H9 (cell line): ENCODE measurements around the gene RAB39B. TPM values are rescaled to one million over a fixed set of nuclear protein-coding genes. Genes with fewer than 3 reads are reported as not detected.
"Not testable (repeated sequence)": the region's sequence is repeated elsewhere in the genome, so short reads cannot be mapped to it uniquely, and the experiment has no call there.

Experiments used
- DNase-seq: peaks from one replicate; pipeline ENCODE4 v3.0.0-alpha.2; 2017
- H2AFZ ChIP-seq: one replicate; pipeline ENCODE4 v1.6.1; 2013; ENCODE audit warnings: mild to moderate bottlenecking, low read length, control low read depth, moderate library complexity
- H2AK5ac ChIP-seq: 2 replicates; pipeline ENCODE4 v1.6.1; 2013; ENCODE audit warnings: low read length, control low read depth, mixed read lengths; ENCODE audit not compliant: insufficient read length
- H2BK120ac ChIP-seq: one replicate; pipeline ENCODE4 v1.6.1; 2013; ENCODE audit warnings: low read depth, mild to moderate bottlenecking, low read length, control low read depth, inconsistent platforms; ENCODE audit not compliant: poor library complexity, severe bottlenecking
- H2BK12ac ChIP-seq: 2 replicates; pipeline ENCODE4 v1.6.1; 2013; ENCODE audit warnings: low read length, control low read depth, mixed read lengths, low read depth; ENCODE audit not compliant: insufficient read length
- H2BK15ac ChIP-seq: 2 replicates; pipeline ENCODE4 v1.6.1; 2013; ENCODE audit warnings: low read depth, low read length, control low read depth
- H2BK20ac ChIP-seq: one replicate; pipeline ENCODE4 v1.6.1; 2013; ENCODE audit warnings: low read depth, mild to moderate bottlenecking, low read length, control low read depth, inconsistent platforms; ENCODE audit not compliant: poor library complexity, severe bottlenecking
- H2BK5ac ChIP-seq: 2 replicates; pipeline ENCODE4 v1.6.1; 2013; ENCODE audit warnings: low read length, control low read depth, mixed read lengths; ENCODE audit not compliant: insufficient read length
- H3K14ac ChIP-seq: 2 replicates; pipeline ENCODE4 v1.6.1; 2013; ENCODE audit warnings: low read length, control low read depth; ENCODE audit not compliant: insufficient read depth
- H3K18ac ChIP-seq: 2 replicates; pipeline ENCODE4 v1.6.1; 2013; ENCODE audit warnings: low read depth, mild to moderate bottlenecking, mixed read lengths, low read length, control low read depth; ENCODE audit not compliant: insufficient read length
- H3K23ac ChIP-seq: 2 replicates; pipeline ENCODE4 v1.6.1; 2013; ENCODE audit warnings: low read length, control low read depth, mixed read lengths, low read depth; ENCODE audit not compliant: insufficient read length
- H3K23me2 ChIP-seq: 2 replicates; pipeline ENCODE4 v1.6.1; 2013; ENCODE audit warnings: low read depth, mild to moderate bottlenecking, mixed read lengths, low read length, control low read depth; ENCODE audit not compliant: insufficient read length, poor library complexity, severe bottlenecking
- H3K27ac ChIP-seq: 2 replicates; pipeline ENCODE4 v1.5.1; 2013; ENCODE audit warnings: low read length, control low read depth, mixed read lengths, low read depth; ENCODE audit not compliant: insufficient read length
- H3K27me3 ChIP-seq: 2 replicates; pipeline ENCODE4 v1.6.1; 2013; ENCODE audit warnings: low read length, control low read depth, inconsistent platforms; ENCODE audit not compliant: insufficient read depth
- H3K4ac ChIP-seq: 2 replicates; pipeline ENCODE4 v1.6.1; 2013; ENCODE audit warnings: low read depth, mild to moderate bottlenecking, control low read depth, inconsistent platforms, low read length, moderate library complexity
- H3K4me1 ChIP-seq: 2 replicates; pipeline ENCODE4 v1.6.1; 2013; ENCODE audit warnings: low read length, control low read depth, inconsistent platforms; ENCODE audit not compliant: insufficient read depth
- H3K4me2 ChIP-seq: 2 replicates; pipeline ENCODE4 v1.6.1; 2013; ENCODE audit warnings: low read length, control low read depth, mixed read lengths; ENCODE audit not compliant: insufficient read length, insufficient read depth
- H3K56ac ChIP-seq: 2 replicates; pipeline ENCODE4 v1.6.1; 2013; ENCODE audit warnings: low read depth, mild to moderate bottlenecking, mixed read lengths, low read length, control low read depth; ENCODE audit not compliant: insufficient read length
- H3K79me1 ChIP-seq: 2 replicates; pipeline ENCODE4 v1.6.1; 2013; ENCODE audit warnings: low read depth, mild to moderate bottlenecking, moderate library complexity, low read length, control low read depth, inconsistent platforms; ENCODE audit not compliant: insufficient read depth, poor library complexity, severe bottlenecking
- H3K79me2 ChIP-seq: 2 replicates; pipeline ENCODE4 v1.6.1; 2013; ENCODE audit warnings: low read length, control low read depth, inconsistent platforms; ENCODE audit not compliant: insufficient read depth
- H3K9ac ChIP-seq: 2 replicates; pipeline ENCODE4 v1.6.1; 2013; ENCODE audit warnings: low read length, control low read depth, mixed read lengths; ENCODE audit not compliant: insufficient read length; ENCODE audit errors: extremely low read depth
- H3K9me3 ChIP-seq: one replicate; pipeline ENCODE4 v1.6.1; 2013; ENCODE audit warnings: low read depth, low read length, inconsistent platforms; ENCODE audit not compliant: control insufficient read depth
- H3T11ph ChIP-seq: one replicate; pipeline ENCODE4 v1.6.1; 2013; ENCODE audit warnings: mild to moderate bottlenecking, low read length, control low read depth, inconsistent platforms
- H4K20me1 ChIP-seq: one replicate; pipeline ENCODE4 v1.6.1; 2013; ENCODE audit not compliant: control insufficient read depth, insufficient read length, insufficient read depth
- H4K5ac ChIP-seq: 2 replicates; pipeline ENCODE4 v1.6.1; 2013; ENCODE audit warnings: low read depth, mild to moderate bottlenecking, mixed read lengths, low read length, control low read depth; ENCODE audit not compliant: insufficient read length
- H4K8ac ChIP-seq: replicated peaks from 2 replicates; pipeline ENCODE4 v1.6.1; 2013; ENCODE audit warnings: low read length, control low read depth, mixed read lengths, low read depth; ENCODE audit not compliant: insufficient read length
- H4K91ac ChIP-seq: 2 replicates; pipeline ENCODE4 v1.6.1; 2013; ENCODE audit warnings: low read depth, mild to moderate bottlenecking, moderate library complexity, mixed read lengths, low read length, control low read depth; ENCODE audit not compliant: insufficient read length
- H3K27ac Mint-ChIP-seq, 3 experiments: 2 replicates in 2 of 3; 3 replicates in 1 of 3; pipeline ENCODE4 v1.8.0; 2020 to 2021; ENCODE audit warnings: mixed read lengths in 3 of 3, mild to moderate bottlenecking in 1 of 3, moderate library complexity in 1 of 3
- H3K27me3 Mint-ChIP-seq: 2 replicates; pipeline ENCODE4 v1.8.0; 2021; ENCODE audit warnings: low read depth, mild to moderate bottlenecking, moderate library complexity, mixed read lengths
- H3K36me3 Mint-ChIP-seq, 3 experiments: 2 replicates in 2 of 3; 3 replicates in 1 of 3; pipeline ENCODE4 v1.8.0; 2020 to 2021; ENCODE audit warnings: low read depth in 3 of 3, mixed read lengths in 3 of 3; ENCODE audit not compliant: insufficient read depth in 1 of 3
- H3K4me1 Mint-ChIP-seq, 2 experiments: 2 replicates each; pipeline ENCODE4 v1.8.0; 2020; ENCODE audit warnings: mixed read lengths in 2 of 2
- H3K4me3 Mint-ChIP-seq, 2 experiments: 2 replicates in 1 of 2; 3 replicates in 1 of 2; pipeline ENCODE4 v1.8.0; 2020 to 2021; ENCODE audit warnings: mild to moderate bottlenecking in 2 of 2, mixed read lengths in 2 of 2, moderate library complexity in 1 of 2
- H3K9me3 Mint-ChIP-seq, 2 experiments: 2 replicates in 1 of 2; 3 replicates in 1 of 2; pipeline ENCODE4 v1.8.0; 2020; ENCODE audit warnings: mild to moderate bottlenecking in 2 of 2, mixed read lengths in 2 of 2, moderate library complexity in 1 of 2
- CTCF ChIP-seq: fragments of 200-600 bp; sonication (generic); conservative IDR thresholded peaks from 3 replicates; pipeline ENCODE4 v1.8.0; 2021; ENCODE audit warnings: antibody characterized with exemption, mild to moderate bottlenecking
- WGBS: extraction: QIAGEN DNeasy Blood & Tissue Kit; methylation state at CpG from one replicate; pipeline ENCODE4 v1.1.7; 2013; ENCODE audit warnings: missing lambda C conversion rate, low lambda C conversion rate, mixed read lengths; ENCODE audit not compliant: insufficient read length; ENCODE audit errors: extremely low coverage; 5-methylcytosine and 5-hydroxymethylcytosine counted together
- total RNA-seq: library from RNA; stranded (reverse); gene quantifications from 2 replicates; pipeline ENCODE4 v1.2.1, GENCODE V29; 2021

Gene RAB39B
- total RNA-seq, 1 experiment from 2014 or later, result 7.2 TPM

- Histone ChIP-seq H2BK20ac (no peak overlapping the region), H2AFZ (no peak overlapping the region), H3K23me2 (no peaks in the 10 kb centered on the region), H4K8ac (no peak overlapping the region), H2BK5ac (no peak overlapping the region), H3K56ac (no peak overlapping the region), H3K9ac (no peak overlapping the region), H3K79me2 (peaks cover 2% of the 10 kb centered on the region; the same call in 1 of the 2 replicates), H2BK15ac (no peak overlapping the region), H3T11ph (no peak overlapping the region), H4K5ac (no peak overlapping the region), H2BK12ac (no peak overlapping the region), H3K27ac (no peak overlapping the region), H3K4me1 (no peaks in the 10 kb centered on the region), H4K20me1 (no peaks in the 10 kb centered on the region), H3K9me3 (peaks cover 21% of the 10 kb centered on the region), H4K91ac (no peak overlapping the region), H3K4me2 (no peak overlapping the region), H3K18ac (no peak overlapping the region), H2BK120ac (no peak overlapping the region), H3K23ac (no peak overlapping the region), H3K79me1 (no peaks in the 10 kb centered on the region), H3K27me3 (no peaks in the 10 kb centered on the region), H3K14ac (no peak overlapping the region), H3K4ac (no peak overlapping the region), H2AK5ac (no peak overlapping the region)
- TF ChIP-seq CTCF, result no peak
- peaks cover 66 to 73% of the 10 kb centered on the region in 2 experiments for H3K9me3 Mint-ChIP-seq
- H3K36me3 Mint-ChIP-seq, result peaks cover 55 to 81% (median 81%) of the 10 kb centered on the region in 3 experiments
- no peaks in the 10 kb centered on the region for H3K27me3 Mint-ChIP-seq
- no CpG with 5 or more reads among the region's 3 CpGs for WGBS
- no peaks in the 10 kb centered on the region for H3K4me1 Mint-ChIP-seq
- no peak overlapping the region for H3K4me3 Mint-ChIP-seq
- DNase-seq, result no peak
- H3K27ac Mint-ChIP-seq, result no peak overlapping the region
Measured at GRCh38 chrX:155225774-155226173, 38.5 kb downstream of the RAB39B start.

GRCh38 chrX:155223746-155224145, 40.5 kb downstream of the RAB39B start:
- not testable (repeated sequence) for H3K4me1 Mint-ChIP-seq, H3K4me2 ChIP-seq, H2AFZ ChIP-seq, H4K8ac ChIP-seq, H3K9ac ChIP-seq, DNase-seq, H3K27me3 Mint-ChIP-seq, H3K27me3 ChIP-seq, H3K27ac ChIP-seq, H3K79me2 ChIP-seq, H4K91ac ChIP-seq, H3K79me1 ChIP-seq, H4K20me1 ChIP-seq, H3K4me1 ChIP-seq, H3K14ac ChIP-seq, H3K18ac ChIP-seq, H3K4me3 Mint-ChIP-seq, H3K27ac Mint-ChIP-seq, H2BK20ac ChIP-seq, H3K56ac ChIP-seq, H2BK12ac ChIP-seq, H4K5ac ChIP-seq, H3K23me2 ChIP-seq, H3K23ac ChIP-seq, H2BK15ac ChIP-seq, H2BK5ac ChIP-seq, H2AK5ac ChIP-seq, H3T11ph ChIP-seq, H3K4ac ChIP-seq, H2BK120ac ChIP-seq
- Mint-ChIP-seq H3K9me3 (peaks cover 61 to 66% of the 10 kb centered on the region in 2 experiments), H3K36me3 (peaks cover 50 to 78% (median 67%) of the 10 kb centered on the region in 3 experiments)
- no CpG with 5 or more reads among the region's 30 CpGs for WGBS
- H3K9me3 ChIP-seq, result peaks cover 19% of the 10 kb centered on the region
